Measurements from ENCODE around the gene PLEKHG5.

GRCh38 chr1:6511056-6511455 is 19.6 kb upstream of the PLEKHG5 start:
- no peak for TF ChIP-seq CTCF (IDR thresholded peaks at IDR 0.05)
- TF ChIP-seq POLR2A (IDR thresholded peaks at IDR 0.05) = no peak
- TF ChIP-seq EP300 (IDR thresholded peaks at IDR 0.05) = no peak
